T-helper 2 cell treated with Interferon-gamma antibody and Interleukin-4, amounts not matched to agents 5 μg/mL and 100 μg/mL, for 36 hours (primary cell): ENCODE data around the gene SMIM7.
A peak's percentile ranks its signal among the peaks of the same experiment; 100 is the strongest.

Experiments used
- DNase-seq: peaks from one replicate; pipeline ENCODE4 v3.0.0; 2021; ENCODE audit warnings: low spot score
- H3K27ac Mint-ChIP-seq: one replicate; pipeline ENCODE4 v1.8.0; 2021; ENCODE audit warnings: mild to moderate bottlenecking, mixed read lengths
- H3K27me3 Mint-ChIP-seq: one replicate; pipeline ENCODE4 v1.8.0; 2021; ENCODE audit warnings: low read depth, mixed read lengths
- H3K36me3 Mint-ChIP-seq: one replicate; pipeline ENCODE4 v1.8.0; 2021; ENCODE audit warnings: low read depth, mixed read lengths
- H3K4me1 Mint-ChIP-seq: one replicate; pipeline ENCODE4 v1.8.0; 2021; ENCODE audit warnings: low read depth, mixed read lengths
- H3K4me3 Mint-ChIP-seq: one replicate; pipeline ENCODE4 v1.8.0; 2022; ENCODE audit warnings: mild to moderate bottlenecking, moderate library complexity, mixed read lengths
- H3K9me3 Mint-ChIP-seq: one replicate; pipeline ENCODE4 v1.8.0; 2021; ENCODE audit warnings: mixed read lengths

The SMIM7 gene

DNA sequence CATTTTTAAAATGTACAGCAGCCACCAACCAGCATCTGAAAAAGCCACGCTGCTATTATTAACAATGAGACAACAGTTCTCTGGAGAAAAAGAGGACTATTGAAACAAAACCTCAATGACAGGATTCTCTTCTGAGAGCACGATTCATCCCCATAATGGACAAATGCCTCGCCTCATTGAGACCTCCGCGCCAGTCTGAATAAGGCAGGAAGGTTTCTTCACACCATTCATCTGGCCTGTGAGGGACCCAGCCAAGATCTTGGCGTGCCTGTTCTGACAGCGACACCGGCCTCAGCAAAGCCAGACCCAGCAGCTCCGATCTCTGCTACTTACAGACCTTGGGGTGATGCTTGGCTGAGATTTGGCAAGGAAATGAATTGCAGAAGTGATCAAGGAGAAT is 14.8 kb downstream of the SMIM7 start:
- DNase-seq, result no peak
- H3K27ac Mint-ChIP-seq, result no peak overlapping the region
- H3K4me3 Mint-ChIP-seq, result no peak overlapping the region
- no peaks in the 10 kb centered on the region for H3K27me3 Mint-ChIP-seq
- peaks cover 3% of the 10 kb centered on the region for H3K4me1 Mint-ChIP-seq
- H3K9me3 Mint-ChIP-seq, result no peaks in the 10 kb centered on the region
- peaks cover 55% of the 10 kb centered on the region for H3K36me3 Mint-ChIP-seq

DNA sequence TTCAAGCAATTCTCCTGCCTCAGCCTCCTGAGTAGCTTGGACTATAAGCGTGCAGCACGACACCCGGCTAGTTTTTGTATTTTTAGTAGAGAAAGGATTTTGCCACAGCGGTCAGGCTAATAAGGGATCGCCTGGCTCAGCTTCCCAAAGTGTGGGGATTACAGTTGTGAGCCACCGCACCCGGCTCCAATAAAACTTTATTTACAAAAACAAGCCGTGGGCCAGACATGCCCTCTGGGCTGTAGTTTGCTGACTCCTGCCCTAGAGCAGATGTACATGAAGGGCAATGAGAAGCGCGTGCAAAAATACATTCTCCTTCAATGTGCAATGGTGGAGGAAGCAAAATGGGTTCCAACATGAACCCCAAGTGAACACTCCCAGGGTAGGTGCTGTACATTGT is 18.2 kb downstream of the SMIM7 start:
- H3K4me1 Mint-ChIP-seq, result peaks cover 2% of the 10 kb centered on the region
- H3K9me3 Mint-ChIP-seq, result no peaks in the 10 kb centered on the region
- no peak for DNase-seq
- no peak overlapping the region for H3K4me3 Mint-ChIP-seq
- H3K36me3 Mint-ChIP-seq, result peaks cover 48% of the 10 kb centered on the region
- no peaks in the 10 kb centered on the region for H3K27me3 Mint-ChIP-seq
- no peak overlapping the region for H3K27ac Mint-ChIP-seq

DNA sequence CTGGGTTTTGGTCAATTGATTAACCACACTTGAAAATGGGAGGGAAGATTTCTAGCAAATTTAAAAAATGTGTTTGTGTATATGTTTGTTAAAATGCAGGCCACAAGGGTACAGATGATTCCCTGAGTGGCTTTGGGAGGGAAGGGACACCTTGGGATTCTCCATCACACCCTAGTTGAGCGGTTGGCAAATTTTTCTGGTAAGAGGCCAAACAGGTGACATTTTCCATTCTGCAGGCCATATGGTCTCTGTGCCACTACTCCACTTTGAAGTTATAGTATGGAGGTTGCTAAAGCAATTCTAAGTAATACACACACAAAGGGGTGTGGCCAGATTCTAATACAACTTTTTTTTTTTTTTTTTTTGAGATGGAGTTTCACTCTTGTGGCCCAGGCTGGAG is 19.0 kb downstream of the SMIM7 start:
- no peak for DNase-seq
- Mint-ChIP-seq H3K9me3 (no peaks in the 10 kb centered on the region), H3K4me1 (peaks cover 2% of the 10 kb centered on the region), H3K4me3 (no peak overlapping the region), H3K36me3 (peaks cover 46% of the 10 kb centered on the region), H3K27ac (no peak overlapping the region), H3K27me3 (no peaks in the 10 kb centered on the region)

DNA sequence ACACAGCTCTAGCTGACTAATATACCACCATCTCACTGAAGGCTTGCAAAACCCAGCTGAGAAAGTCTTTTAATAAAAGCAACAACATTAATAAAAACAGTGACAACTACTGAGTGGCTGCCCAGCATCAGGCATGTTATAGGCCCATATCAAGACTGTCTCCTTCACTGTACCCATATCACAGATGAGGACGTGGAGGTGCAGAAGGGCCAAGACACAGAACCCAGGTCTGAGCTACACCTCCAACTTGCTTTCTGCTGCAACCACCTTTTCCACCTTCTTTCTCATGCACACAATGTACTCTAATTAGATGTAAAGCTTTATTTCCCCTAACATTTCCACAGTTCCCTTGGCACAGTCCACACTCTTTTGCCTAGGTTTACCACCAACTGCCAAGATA is 21.3 kb downstream of the SMIM7 start:
- peaks cover 41% of the 10 kb centered on the region for H3K36me3 Mint-ChIP-seq
- H3K4me3 Mint-ChIP-seq, result no peak overlapping the region

DNA sequence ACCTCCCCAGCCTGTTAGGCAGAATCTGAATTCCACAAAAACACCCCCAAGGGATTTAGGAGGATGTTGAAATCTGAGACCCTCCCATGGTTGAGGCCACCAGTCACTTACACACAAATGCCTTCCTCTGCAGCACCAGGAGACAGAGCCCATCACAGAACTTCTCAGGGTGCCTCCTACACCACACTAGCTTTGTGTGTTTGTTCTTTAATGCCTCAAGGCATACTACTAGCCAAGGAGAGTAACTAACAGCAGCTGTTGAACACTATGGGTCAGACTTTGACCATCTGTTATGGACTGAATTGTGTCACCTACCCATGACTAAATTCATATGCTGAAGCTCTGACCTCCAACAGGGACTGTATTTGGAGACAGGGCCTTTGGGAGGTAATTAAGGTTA is 22.4 kb downstream of the SMIM7 start:
- Mint-ChIP-seq H3K9me3 (no peaks in the 10 kb centered on the region), H3K4me1 (peaks cover 4% of the 10 kb centered on the region), H3K27me3 (no peaks in the 10 kb centered on the region), H3K27ac (no peak overlapping the region), H3K4me3 (no peak overlapping the region), H3K36me3 (peaks cover 37% of the 10 kb centered on the region)
- no peak for DNase-seq

More for the DNA sequence above, 21.3 kb downstream of the SMIM7 start:
- DNase-seq, result no peak
- H3K9me3 Mint-ChIP-seq, result no peaks in the 10 kb centered on the region
- H3K4me1 Mint-ChIP-seq, result peaks cover 2% of the 10 kb centered on the region
- no peaks in the 10 kb centered on the region for H3K27me3 Mint-ChIP-seq
- peak overlapping the region; percentile 28 for H3K27ac Mint-ChIP-seq

DNA sequence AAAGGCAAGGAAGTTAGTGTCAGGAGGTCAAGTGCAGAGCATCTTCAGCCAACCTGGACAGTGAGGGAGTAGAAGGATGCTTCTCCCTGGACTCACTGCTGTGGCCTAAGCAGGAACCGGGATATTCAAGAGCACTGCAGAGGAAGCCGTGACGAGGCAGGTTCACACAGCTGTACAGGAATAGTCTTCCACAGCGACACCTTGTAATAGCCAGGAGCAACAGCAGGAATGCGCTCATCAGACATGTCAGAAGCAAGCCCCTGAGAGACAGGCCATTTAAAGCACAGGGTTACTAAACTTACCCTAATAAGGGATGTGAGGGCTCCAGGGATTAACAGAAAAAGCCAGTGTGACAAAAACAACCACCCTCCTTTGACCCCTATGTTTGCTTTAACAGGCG is 28.5 kb downstream of the SMIM7 start:
- Mint-ChIP-seq H3K36me3 (peaks cover 40% of the 10 kb centered on the region), H3K27ac (peak overlapping the region; percentile 49), H3K27me3 (no peaks in the 10 kb centered on the region), H3K4me1 (peaks cover 23% of the 10 kb centered on the region), H3K9me3 (no peaks in the 10 kb centered on the region), H3K4me3 (no peak overlapping the region)
- no peak for DNase-seq

DNA sequence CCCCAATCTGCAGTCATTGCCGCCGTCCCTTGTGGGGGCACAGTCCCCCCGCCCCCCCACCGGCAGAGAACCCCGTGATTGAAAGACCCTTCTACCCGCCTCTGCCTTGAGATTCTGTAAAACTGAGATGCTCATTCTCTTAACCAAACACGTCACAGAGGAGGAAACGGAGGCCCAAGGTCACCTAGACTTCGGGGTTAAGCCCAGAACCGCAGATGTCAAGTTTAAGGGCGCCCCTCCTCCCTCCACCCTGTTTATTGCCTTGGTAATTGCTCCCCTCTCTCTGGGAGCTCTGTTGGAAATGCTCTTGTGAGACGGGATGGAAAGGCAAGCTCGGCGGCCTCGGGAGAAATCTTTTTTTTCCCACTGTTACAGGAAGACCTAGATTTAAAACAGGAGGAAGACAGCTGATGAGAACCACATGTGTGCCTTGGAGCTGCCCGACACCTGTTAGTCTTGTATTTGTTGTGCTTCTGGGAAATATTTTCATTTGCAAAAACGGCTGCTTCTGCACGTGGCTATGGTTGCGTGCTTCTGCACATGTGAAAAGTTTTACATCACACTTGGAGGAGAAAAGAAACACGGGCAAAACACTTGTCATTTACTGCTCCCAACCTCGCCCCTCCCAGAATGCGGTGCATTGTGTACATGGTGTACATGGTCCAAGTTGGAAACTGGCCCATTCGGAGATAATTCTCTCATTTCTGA is 30.8 kb downstream of the SMIM7 start:
- Mint-ChIP-seq H3K4me3 (peak overlapping the region; percentile 99), H3K9me3 (no peaks in the 10 kb centered on the region), H3K27ac (peak overlapping the region; percentile 100), H3K36me3 (peaks cover 45% of the 10 kb centered on the region), H3K27me3 (no peaks in the 10 kb centered on the region), H3K4me1 (peaks cover 36% of the 10 kb centered on the region)
- DNase-seq, result no peak

DNA sequence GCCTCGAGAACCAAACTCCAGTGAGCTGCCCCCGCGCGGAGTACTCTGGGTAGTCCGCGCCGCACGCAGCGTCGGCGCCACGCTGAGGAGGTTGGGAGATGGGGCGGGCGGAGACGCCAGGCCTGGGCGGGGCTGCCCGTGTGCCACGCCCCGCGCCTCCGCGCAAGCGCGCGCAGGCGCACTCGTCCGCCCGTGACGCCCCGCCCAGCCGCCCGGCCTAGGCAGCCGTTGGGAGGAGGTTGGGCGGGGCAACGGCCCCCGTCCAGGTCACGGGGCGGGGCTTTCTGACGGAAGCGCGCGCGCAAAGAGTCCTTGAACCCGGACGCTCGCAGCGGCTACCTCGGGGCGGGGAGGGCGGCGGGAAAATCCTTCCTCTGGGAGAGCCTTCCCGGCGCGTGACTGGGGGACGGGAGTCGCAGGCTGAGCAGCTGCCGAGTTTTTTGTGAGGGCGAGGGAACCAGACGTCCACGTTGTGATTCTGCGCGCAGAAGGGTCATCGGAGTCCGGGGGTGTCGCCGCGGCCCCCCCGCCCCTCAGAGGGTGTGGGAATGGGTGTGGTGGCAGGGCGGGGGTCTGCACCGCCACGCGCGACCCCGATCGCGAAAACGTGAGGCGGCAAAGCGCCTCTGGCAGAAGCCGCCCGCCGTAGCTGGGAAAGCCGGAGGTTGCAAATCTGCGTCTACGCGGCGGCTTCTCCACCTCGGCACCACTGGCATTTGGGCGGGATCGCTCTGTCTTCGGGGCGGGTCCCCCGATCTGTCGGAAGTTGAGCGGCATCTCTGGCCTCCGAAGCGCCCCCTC is 31.6 kb downstream of the SMIM7 start, which contains the start of gene MED26:
Gene MED26 (minus strand): TSS at position 22 of the 801 bp plus-strand sequence. CDS start 261 bp downstream, outside the sequence.
- Mint-ChIP-seq H3K27me3 (no peaks in the 10 kb centered on the region), H3K36me3 (peaks cover 39% of the 10 kb centered on the region), H3K4me1 (peaks cover 36% of the 10 kb centered on the region), H3K4me3 (peak within 1 kb of the TSS; percentile 99), H3K27ac (peak within 1 kb of the TSS; percentile 100), H3K9me3 (no peaks in the 10 kb centered on the region)
- DNase-seq, result peak; percentile 92

DNA sequence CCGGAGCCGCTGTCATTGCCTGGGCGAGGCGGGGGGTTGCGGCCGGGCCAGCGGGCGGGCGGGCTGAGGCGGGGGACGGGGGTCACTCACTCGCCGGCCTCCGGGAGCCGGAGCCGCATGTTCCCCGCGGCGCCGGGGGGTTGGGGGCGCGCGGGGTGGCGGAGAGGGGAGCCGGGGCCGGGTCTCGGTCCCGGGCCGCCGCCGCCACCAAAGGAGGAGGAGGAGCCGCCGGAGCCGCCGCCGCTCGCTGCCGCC is 32.1 kb downstream of the SMIM7 start:
- H3K4me3 Mint-ChIP-seq, result no peak overlapping the region
- peaks cover 39% of the 10 kb centered on the region for H3K36me3 Mint-ChIP-seq
- peak overlapping the region; percentile 36 for H3K27ac Mint-ChIP-seq
- H3K9me3 Mint-ChIP-seq, result no peaks in the 10 kb centered on the region
- H3K4me1 Mint-ChIP-seq, result peaks cover 36% of the 10 kb centered on the region
- H3K27me3 Mint-ChIP-seq, result no peaks in the 10 kb centered on the region
- DNase-seq, result no peak

DNA sequence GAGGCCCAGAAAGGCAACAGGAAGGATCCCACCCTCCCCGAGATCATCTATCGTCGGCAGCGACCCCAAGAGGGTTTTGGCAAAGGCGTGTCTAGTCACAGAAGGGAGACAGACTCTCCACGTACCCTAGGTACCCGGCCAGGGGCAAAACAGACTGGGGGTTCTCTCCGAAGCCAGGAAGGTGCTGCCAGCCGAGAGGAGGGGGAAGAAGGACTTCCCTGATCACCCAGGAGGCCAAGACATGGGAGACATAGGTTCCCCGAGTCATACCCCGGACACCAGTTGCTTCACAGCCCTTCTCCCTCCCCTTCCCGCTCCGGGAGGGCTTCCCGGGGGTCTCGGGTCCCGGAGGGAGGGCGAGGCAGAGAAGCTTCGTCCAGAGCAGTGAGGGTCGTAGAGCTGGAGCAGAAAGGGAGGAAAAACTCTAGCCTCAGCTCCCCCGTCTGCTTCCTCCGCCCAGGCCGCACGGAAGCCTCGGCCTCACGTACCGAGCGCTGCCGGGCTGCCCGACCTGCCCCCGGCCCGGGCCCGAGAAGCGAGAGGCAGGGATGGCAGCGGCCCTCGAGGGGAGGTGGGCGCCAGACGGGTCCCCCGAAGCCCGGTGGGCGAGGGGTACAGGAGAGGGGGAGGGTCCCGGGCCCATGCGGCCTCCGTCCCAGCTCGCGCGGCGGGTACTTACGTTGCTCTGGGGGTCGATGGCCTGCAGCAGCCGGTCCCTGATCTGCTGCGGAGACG is 32.6 kb downstream of the SMIM7 start:
- no peaks in the 10 kb centered on the region for H3K27me3 Mint-ChIP-seq
- H3K9me3 Mint-ChIP-seq, result no peaks in the 10 kb centered on the region
- peak overlapping the region; percentile 89 for H3K27ac Mint-ChIP-seq
- DNase-seq, result peak; percentile 6
- peaks cover 33% of the 10 kb centered on the region for H3K4me1 Mint-ChIP-seq
- H3K4me3 Mint-ChIP-seq, result peak overlapping the region; percentile 94
- H3K36me3 Mint-ChIP-seq, result peaks cover 37% of the 10 kb centered on the region

DNA sequence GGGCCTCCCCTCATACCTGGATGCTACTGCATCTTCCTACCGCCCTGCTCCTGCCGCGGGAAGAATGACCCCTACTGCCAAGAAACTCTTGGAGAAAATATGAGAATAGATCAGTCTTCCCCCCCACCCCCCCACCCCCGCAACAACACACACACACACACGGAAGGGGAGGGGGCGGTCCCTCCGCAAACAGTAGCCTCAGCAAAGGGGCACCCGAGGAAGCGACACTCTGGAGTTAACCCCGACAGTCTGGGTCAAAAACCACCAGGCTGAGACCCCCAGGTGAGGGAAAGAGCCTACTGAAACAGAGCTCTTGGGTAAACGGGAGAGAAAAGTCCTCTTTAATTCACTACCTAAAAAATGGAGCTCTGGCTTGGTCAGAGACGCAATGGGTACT is 33.1 kb downstream of the SMIM7 start:
- Mint-ChIP-seq H3K4me3 (peak overlapping the region; percentile 94), H3K4me1 (peaks cover 30% of the 10 kb centered on the region), H3K27ac (peak overlapping the region; percentile 89), H3K27me3 (no peaks in the 10 kb centered on the region), H3K36me3 (peaks cover 34% of the 10 kb centered on the region), H3K9me3 (no peaks in the 10 kb centered on the region)
- peak; percentile 8 for DNase-seq

DNA sequence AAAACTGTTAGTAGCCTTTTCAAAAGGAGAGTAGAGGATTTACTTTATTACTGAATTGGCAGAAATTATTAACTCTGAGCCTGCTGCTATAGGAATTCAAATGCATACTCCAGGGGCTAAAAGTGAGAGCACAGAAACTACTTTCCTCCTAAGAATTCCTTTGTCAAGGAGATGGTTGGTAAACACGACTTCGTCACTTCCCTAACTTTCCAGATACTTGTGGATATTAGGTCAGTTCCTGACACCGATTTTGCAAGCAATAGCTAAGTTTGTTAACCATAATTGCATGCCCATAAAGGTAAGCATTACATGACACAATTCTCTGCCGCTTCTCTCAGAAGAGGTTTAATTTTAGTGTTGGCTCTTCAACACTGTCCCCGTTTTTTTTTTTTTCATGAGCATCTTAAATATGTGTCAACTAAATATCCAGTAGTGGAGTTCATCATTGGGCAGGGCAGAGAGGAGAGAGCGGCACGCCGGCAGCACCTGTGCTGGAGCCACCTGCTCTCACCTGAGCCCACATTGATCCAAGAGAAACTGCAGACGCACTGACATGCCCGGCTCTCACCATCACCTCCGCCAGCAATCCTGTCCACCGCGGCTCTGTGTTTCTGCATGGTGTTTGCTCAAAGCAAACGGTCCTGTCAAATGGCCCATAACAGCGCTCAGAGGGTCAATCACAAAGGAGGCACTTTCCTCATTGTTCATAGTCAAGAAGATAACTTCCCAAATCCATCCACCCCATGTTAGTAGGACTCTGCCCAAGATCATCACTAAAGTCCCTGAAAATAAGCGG is 34.6 kb downstream of the SMIM7 start:
- H3K4me1 Mint-ChIP-seq, result peaks cover 27% of the 10 kb centered on the region
- peak overlapping the region; percentile 50 for H3K27ac Mint-ChIP-seq
- H3K4me3 Mint-ChIP-seq, result peak overlapping the region; percentile 94

DNA sequence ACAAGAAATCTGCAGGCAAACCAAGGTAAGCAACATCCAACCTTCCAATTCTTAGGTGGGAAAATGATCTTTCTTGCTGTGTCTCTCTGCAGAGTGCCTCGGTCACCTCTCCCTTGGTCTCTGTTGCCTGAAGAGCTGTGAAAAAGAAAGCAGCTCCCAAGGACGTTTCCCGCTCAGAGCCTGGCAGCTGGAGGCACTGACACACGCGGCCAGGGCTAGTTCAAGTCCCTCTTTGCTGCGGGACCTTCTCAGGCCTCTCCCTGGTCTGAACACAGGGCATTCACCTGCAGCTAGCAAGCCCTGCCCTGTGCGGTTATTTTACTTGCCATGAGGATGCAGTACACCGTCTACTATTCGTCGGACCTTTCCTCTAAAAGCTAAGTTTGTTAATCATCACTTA is 35.7 kb downstream of the SMIM7 start:
- no peaks in the 10 kb centered on the region for H3K9me3 Mint-ChIP-seq
- H3K36me3 Mint-ChIP-seq, result peaks cover 21% of the 10 kb centered on the region
- H3K27me3 Mint-ChIP-seq, result no peaks in the 10 kb centered on the region
- H3K4me1 Mint-ChIP-seq, result peaks cover 29% of the 10 kb centered on the region
- DNase-seq, result no peak
- no peak overlapping the region for H3K27ac Mint-ChIP-seq
- no peak overlapping the region for H3K4me3 Mint-ChIP-seq

More for the DNA sequence above, 34.6 kb downstream of the SMIM7 start:
- Mint-ChIP-seq H3K27me3 (no peaks in the 10 kb centered on the region), H3K9me3 (no peaks in the 10 kb centered on the region), H3K36me3 (peaks cover 27% of the 10 kb centered on the region)
- DNase-seq, result no peak
